ENCODE results near the gene C17orf58.
"Not testable (repeated sequence)": the region's sequence is repeated elsewhere in the genome, so short reads cannot be mapped to it uniquely, and the experiment has no call there.

DNA sequence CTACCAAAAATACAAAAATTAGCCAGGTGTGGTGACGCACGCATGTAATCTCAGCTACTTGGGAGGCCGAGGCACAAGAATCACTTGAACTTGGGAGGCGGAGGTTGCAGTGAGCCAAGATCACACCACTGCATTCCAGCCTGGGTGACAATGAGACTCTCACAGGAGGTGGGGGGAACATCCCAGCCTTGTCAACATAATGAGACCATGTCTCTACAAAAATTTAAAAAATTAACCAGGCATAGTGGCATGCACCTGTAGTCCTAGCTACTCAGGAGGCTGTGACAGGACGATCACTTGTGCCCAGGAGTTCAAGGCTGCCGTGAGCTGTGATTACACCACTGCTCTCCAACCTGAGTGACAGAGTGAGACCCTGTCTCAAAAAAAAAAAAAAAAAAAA, 20.0 kb downstream of the C17orf58 start:
- TF ChIP-seq CTCF (IDR thresholded peaks at IDR 0.05); POLR2AphosphoS5 (IDR thresholded peaks at IDR 0.05; ENCODE audit: low read depth, low read length); SIN3A (IDR thresholded peaks at IDR 0.05; ENCODE audit: borderline replicate concordance, insufficient read depth, low read depth, low read length); TCF7L2 (IDR thresholded peaks at IDR 0.05; ENCODE audit: low read depth, low read length): not testable (repeated sequence)
- TF ChIP-seq, protein P1, sequence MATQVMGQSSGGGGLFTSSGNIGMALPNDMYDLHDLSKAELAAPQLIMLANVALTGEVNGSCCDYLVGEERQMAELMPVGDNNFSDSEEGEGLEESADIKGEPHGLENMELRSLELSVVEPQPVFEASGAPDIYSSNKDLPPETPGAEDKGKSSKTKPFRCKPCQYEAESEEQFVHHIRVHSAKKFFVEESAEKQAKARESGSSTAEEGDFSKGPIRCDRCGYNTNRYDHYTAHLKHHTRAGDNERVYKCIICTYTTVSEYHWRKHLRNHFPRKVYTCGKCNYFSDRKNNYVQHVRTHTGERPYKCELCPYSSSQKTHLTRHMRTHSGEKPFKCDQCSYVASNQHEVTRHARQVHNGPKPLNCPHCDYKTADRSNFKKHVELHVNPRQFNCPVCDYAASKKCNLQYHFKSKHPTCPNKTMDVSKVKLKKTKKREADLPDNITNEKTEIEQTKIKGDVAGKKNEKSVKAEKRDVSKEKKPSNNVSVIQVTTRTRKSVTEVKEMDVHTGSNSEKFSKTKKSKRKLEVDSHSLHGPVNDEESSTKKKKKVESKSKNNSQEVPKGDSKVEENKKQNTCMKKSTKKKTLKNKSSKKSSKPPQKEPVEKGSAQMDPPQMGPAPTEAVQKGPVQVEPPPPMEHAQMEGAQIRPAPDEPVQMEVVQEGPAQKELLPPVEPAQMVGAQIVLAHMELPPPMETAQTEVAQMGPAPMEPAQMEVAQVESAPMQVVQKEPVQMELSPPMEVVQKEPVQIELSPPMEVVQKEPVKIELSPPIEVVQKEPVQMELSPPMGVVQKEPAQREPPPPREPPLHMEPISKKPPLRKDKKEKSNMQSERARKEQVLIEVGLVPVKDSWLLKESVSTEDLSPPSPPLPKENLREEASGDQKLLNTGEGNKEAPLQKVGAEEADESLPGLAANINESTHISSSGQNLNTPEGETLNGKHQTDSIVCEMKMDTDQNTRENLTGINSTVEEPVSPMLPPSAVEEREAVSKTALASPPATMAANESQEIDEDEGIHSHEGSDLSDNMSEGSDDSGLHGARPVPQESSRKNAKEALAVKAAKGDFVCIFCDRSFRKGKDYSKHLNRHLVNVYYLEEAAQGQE (IDR thresholded peaks at IDR 0.05; ENCODE audit: insufficient read depth in 1 of 2, low read depth in 2 of 2, low read length in 1 of 2), result not testable (repeated sequence)

Measured in Panc1 (cell line).